ENCODE measurements around the gene ALOX5AP.

ALOX5AP gene

GRCh38 chr13:30737511-30738337, 2.4 kb downstream of the ALOX5AP start:
- no peak for TF ChIP-seq CTCF (IDR thresholded peaks at IDR 0.05; ENCODE audit: insufficient read depth, missing control alignments)
- FAIRE-seq (no peak), DNase-seq (ENCODE audit: insufficient read length, low spot score) (no peak)

- no peak for FAIRE-seq
- no peak for TF ChIP-seq CTCF (IDR thresholded peaks at IDR 0.05; ENCODE audit: insufficient read depth, missing control alignments)
- no peak for DNase-seq (ENCODE audit: insufficient read length, low spot score)
These were observed 3.3 kb downstream of the ALOX5AP start for GRCh38 chr13:30738526-30739236.

GRCh38 chr13:30739237-30739528, 3.8 kb downstream of the ALOX5AP start:
- FAIRE-seq: no peak
- DNase-seq (ENCODE audit: insufficient read length, low spot score): no peak
- TF ChIP-seq CTCF (IDR thresholded peaks at IDR 0.05; ENCODE audit: insufficient read depth, missing control alignments): no peak

GRCh38 chr13:30739761-30740642, 4.7 kb downstream of the ALOX5AP start:
- FAIRE-seq: no peak
- TF ChIP-seq CTCF (IDR thresholded peaks at IDR 0.05; ENCODE audit: insufficient read depth, missing control alignments): no peak
- DNase-seq (ENCODE audit: insufficient read length, low spot score): no peak

- TF ChIP-seq CTCF (IDR thresholded peaks at IDR 0.05; ENCODE audit: insufficient read depth, missing control alignments): no peak
- DNase-seq (ENCODE audit: insufficient read length, low spot score): no peak
- no peak for FAIRE-seq
These were observed 7.6 kb downstream of the ALOX5AP start for GRCh38 chr13:30742901-30743300.

DNA sequence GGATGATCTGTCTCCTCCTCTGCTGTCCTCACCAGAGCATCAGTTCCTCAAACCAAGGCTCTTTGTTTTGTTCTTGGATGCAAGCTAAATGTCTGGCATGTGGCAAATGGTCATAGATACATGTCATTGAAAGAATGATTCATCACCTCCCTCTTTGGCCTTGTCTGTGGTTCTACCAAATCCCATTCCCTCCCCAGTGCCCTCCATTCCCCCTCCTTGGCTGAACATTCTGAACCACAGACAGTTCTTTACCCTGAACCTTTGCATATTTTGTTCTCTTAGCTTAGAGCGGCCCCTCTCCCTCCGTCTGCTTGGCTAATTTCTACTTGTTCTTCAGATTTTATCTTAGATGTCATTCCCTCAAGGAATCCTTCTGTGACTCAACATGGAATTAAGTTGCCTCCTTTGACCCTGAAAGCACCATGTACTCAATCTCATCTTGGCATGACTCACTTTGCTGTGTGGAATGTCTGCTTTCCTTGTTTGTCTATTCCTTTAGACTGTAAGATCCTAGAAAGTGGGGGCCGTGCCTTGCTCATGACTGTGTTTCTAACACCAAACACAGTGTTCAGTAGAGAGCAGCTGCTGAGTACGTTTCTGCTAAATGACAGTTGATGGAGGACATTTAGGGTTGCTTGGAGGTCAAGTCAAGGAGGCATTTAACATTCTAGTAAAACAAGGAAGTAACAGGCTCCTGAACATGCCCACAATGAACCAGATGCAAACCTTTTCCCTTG, 8.1 kb downstream of the ALOX5AP start:
- DNase-seq (ENCODE audit: insufficient read length, low spot score): no peak
- TF ChIP-seq CTCF (IDR thresholded peaks at IDR 0.05; ENCODE audit: insufficient read depth, missing control alignments): no peak
- FAIRE-seq: no peak
